A549 (cell line): Measurements from ENCODE around the gene PCDHGA12. TPM values are rescaled to one million over a fixed set of nuclear protein-coding genes. Genes with fewer than 3 reads are reported as not detected.

Experiments used
- ATAC-seq, 2 experiments: fragments of 200-7000 bp in 1 of 2; fragments of >200 bp in 1 of 2; cut with Nextera tagmentation in 1 of 2; cut with Tn5 transposase in 1 of 2; 3 replicates each; pipeline versions ENCODE4 v1.8.0 to v1.9.1; 2018 to 2020; ENCODE audit warnings: mild to moderate bottlenecking in 1 of 2, moderate library complexity in 1 of 2
- CTCF ChIA-PET: fragments of 300-600 bp; sonication (Branson Sonifier 250); formaldehyde crosslinking; extraction: SDS; loops from one replicate; lab custom pipeline; 2021; ENCODE audit warnings: antibody characterized with exemption, inconsistent platforms; lab: Yijun Ruan, JAX
- POLR2A ChIA-PET: fragments of 350-600 bp; formaldehyde crosslinking; extraction: SDS; loops from one replicate; lab custom pipeline; 2021; ENCODE audit warnings: antibody characterized with exemption, inconsistent platforms; lab: Yijun Ruan, JAX
- DNase-seq, 2 experiments: peaks; one replicate each; pipeline versions ENCODE4 v3.0.0 to v3.0.0-alpha.2; 2011 to 2016; ENCODE audit warnings: low read depth in 1 of 2, low spot score in 1 of 2
- FAIRE-seq: peaks from 2 replicates; lab custom pipeline; 2011; peaks lifted over from hg19 to GRCh38; lab: Jason Lieb, UNC
- H3K27ac ChIP-seq, 2 experiments: fragments of >200 bp; sonication (Bioruptor Twin); formaldehyde crosslinking; 3 replicates each; pipeline ENCODE4 v1.5.1; 2016 to 2017
- H3K4me1 ChIP-seq: fragments of >200 bp; sonication (Bioruptor Twin); formaldehyde crosslinking; 3 replicates; pipeline ENCODE4 v1.6.1; 2016
- H3K4me2 ChIP-seq: fragments of >200 bp; sonication (Bioruptor Twin); formaldehyde crosslinking; 3 replicates; pipeline ENCODE4 v1.6.1; 2016
- H3K4me3 ChIP-seq: fragments of >200 bp; sonication (Bioruptor Twin); formaldehyde crosslinking; 3 replicates; pipeline ENCODE4 v1.5.1; 2016
- H3K9me3 ChIP-seq: fragments of >200 bp; sonication (Bioruptor Twin); formaldehyde crosslinking; 3 replicates; pipeline ENCODE4 v1.6.1; 2016
- CEBPB ChIP-seq, 2 experiments: fragments of >200 bp in 1 of 2; sonication (Bioruptor Twin) in 1 of 2; formaldehyde crosslinking in 1 of 2; IDR thresholded peaks; 2 replicates each; pipeline ENCODE4 v1.6.1; 2012 to 2016
- CHD2 ChIP-seq: fragments of 150-350 bp; IDR thresholded peaks from 2 replicates; pipeline ENCODE4 v1.6.1; 2014; ENCODE audit warnings: low read length; ENCODE audit not compliant: partially characterized antibody
- CHD4 ChIP-seq: fragments of 200-600 bp; sonication (generic); IDR thresholded peaks from 2 replicates; pipeline ENCODE4 v1.6.1; 2016; ENCODE audit warnings: antibody characterized with exemption, mild to moderate bottlenecking, borderline replicate concordance
- ESRRA ChIP-seq: fragments of 150-350 bp; IDR thresholded peaks from 2 replicates; pipeline ENCODE4 v1.6.1; 2014; ENCODE audit warnings: mild to moderate bottlenecking, low read length, borderline replicate concordance
- HOXB5 ChIP-seq: fragments of 250-450 bp; sonication (Bioruptor Pico); IDR thresholded peaks from 2 replicates; pipeline ENCODE4 v1.5.0; 2020; ENCODE audit warnings: mild to moderate bottlenecking, moderate library complexity
- JUN ChIP-seq, 2 experiments: fragments of >200 bp; sonication (Bioruptor Twin); formaldehyde crosslinking; IDR thresholded peaks; 2 replicates in 1 of 2; 3 replicates in 1 of 2; pipeline ENCODE4 v1.6.1; 2016 to 2017
- MAZ ChIP-seq: fragments of 150-350 bp; IDR thresholded peaks from 2 replicates; pipeline ENCODE4 v1.6.1; 2014; ENCODE audit warnings: antibody characterized with exemption, low read depth, low read length, borderline replicate concordance
- NFE2L2 ChIP-seq: fragments of 150-350 bp; conservative IDR thresholded peaks from 2 replicates; pipeline ENCODE4 v1.6.1; 2014; ENCODE audit warnings: low read length
- NPAS2 ChIP-seq: fragments of 250-450 bp; sonication (Bioruptor Pico); IDR thresholded peaks from 2 replicates; pipeline ENCODE4 v1.8.0; 2022; ENCODE audit warnings: mild to moderate bottlenecking, moderate library complexity, borderline replicate concordance
- NR3C1 ChIP-seq: fragments of >200 bp; sonication (Bioruptor Twin); formaldehyde crosslinking; IDR thresholded peaks from 3 replicates; pipeline ENCODE4 v1.6.1; 2017
- POLR2A ChIP-seq: IDR thresholded peaks from 2 replicates; pipeline ENCODE4 v1.6.1; 2012; ENCODE audit warnings: mild to moderate bottlenecking, low read length
- RARB ChIP-seq: fragments of 250-450 bp; sonication (Bioruptor Pico); IDR thresholded peaks from 2 replicates; pipeline ENCODE4 v1.8.0; 2021; ENCODE audit warnings: mild to moderate bottlenecking, moderate library complexity
- RNF2 ChIP-seq: fragments of 200-600 bp; sonication (generic); IDR thresholded peaks from 2 replicates; pipeline ENCODE4 v1.6.1; 2016; ENCODE audit warnings: low read depth, mild to moderate bottlenecking, antibody characterized with exemption, moderate library complexity, borderline replicate concordance
- TFCP2L1 ChIP-seq: fragments of 250-450 bp; sonication (Bioruptor Pico); IDR thresholded peaks from 2 replicates; pipeline ENCODE4 v1.5.0; 2021; ENCODE audit warnings: mild to moderate bottlenecking
- ZFP36 ChIP-seq: fragments of 450-650 bp; IDR thresholded peaks from 2 replicates; pipeline ENCODE4 v1.6.1; 2014; ENCODE audit warnings: borderline replicate concordance; ENCODE audit not compliant: partially characterized antibody
- ZSCAN20 ChIP-seq: fragments of 250-450 bp; sonication (Bioruptor Pico); IDR thresholded peaks from 2 replicates; pipeline ENCODE4 v1.8.0; 2022; ENCODE audit warnings: mild to moderate bottlenecking, moderate library complexity
- WGBS: methylation state at CpG from one replicate; pipeline ENCODE4 v1.1.6; 2017; ENCODE audit errors: missing lambda C conversion rate; 5-methylcytosine and 5-hydroxymethylcytosine counted together
- polyA plus RNA-seq, 4 experiments: library from polyadenylated mRNA; depleted of rRNA in 3 of 4; stranded (reverse); fragments of >200 nt; fragmentation: RNase III in 1 of 4; extraction: RNeasy Plus Mini Kit Qiagen cat#74134 plus additional on column Dnase treatment in 1 of 4; gene quantifications; 2 replicates in 3 of 4; 3 replicates in 1 of 4; pipeline ENCODE4 v1.2.3, GENCODE V29; 2011 to 2017
- TF ChIP-seq, protein P1 (sequence below): fragments of >200 bp; sonication (Bioruptor Twin); formaldehyde crosslinking; IDR thresholded peaks from 3 replicates; pipeline ENCODE4 v1.6.1; 2016
- TF ChIP-seq, protein P2 (sequence below): IDR thresholded peaks from 2 replicates; pipeline ENCODE4 v1.6.1; 2012; ENCODE audit warnings: low read depth, borderline replicate concordance
- TF ChIP-seq, protein P3 (sequence below): fragments of 200-600 bp; sonication (generic); IDR thresholded peaks from 2 replicates; pipeline ENCODE4 v1.6.1; 2016; ENCODE audit warnings: antibody characterized with exemption, mild to moderate bottlenecking, moderate library complexity
- TF ChIP-seq, protein P4 (sequence below): fragments of >200 bp; sonication (Bioruptor Twin); formaldehyde crosslinking; IDR thresholded peaks from 2 replicates; pipeline ENCODE4 v1.6.1; 2016

Gene PCDHGA12
- polyA plus RNA-seq, 2 of the 4 experiments (the other 2 are of a cell fraction) = 0.03 to 0.05 TPM

DNA sequence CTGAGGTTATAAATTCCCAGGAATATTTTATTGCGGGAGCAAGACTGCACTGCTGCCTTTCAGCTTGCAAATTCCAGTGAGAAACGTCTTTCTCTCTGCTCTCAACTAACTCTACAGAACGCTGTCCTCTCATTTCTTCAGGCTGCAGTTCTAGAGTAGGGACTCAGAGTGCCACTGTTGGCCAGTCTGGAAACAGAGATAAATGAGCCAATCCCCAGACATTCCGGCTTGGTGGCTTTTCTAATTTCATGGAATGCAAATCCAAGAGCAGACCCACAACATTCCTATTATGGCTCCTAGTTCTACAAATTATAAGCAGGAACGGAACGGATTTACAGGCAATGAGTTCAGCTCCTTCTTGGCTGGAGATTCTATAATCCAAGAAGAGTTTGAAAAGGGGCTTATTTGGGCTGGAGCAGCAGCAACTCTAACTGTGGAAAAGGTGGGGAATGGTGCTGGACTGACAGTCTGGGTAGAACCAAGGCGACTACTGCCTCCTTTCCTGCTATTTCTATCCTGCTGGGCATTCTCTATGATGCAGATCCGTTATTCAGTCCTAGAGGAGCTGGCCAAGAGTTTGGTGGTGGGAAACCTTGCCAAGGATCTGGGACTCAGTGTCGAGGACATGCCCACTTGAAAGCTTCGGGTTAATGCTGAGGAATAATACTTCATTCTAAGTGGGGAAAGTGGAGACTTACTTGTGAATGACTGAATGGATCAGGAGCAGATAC, 9.3 kb downstream of the PCDHGA12 start:
- CTCF ChIA-PET = interaction anchor here (1.6 to 1.8 kb wide), 2 partner anchors 39 to 118 kb away, joined by 4 to 7 read pairs; no protein-coding TSS in a partner anchor
- Histone ChIP-seq H3K27ac (no peak overlapping the region), H3K4me3 (no peak overlapping the region), H3K4me1 (no peaks in the 10 kb centered on the region), H3K4me2 (no peak overlapping the region), H3K9me3 (0 out of 3 replicates have a peak, but pooled peaks cover 6% of the 10 kb centered on the region)
- DNase-seq = no peak
- FAIRE-seq = no peak
- no peak for ATAC-seq
- no peak for TF ChIP-seq TFCP2L1 (CRISPR knock-in tag)
- TF ChIP-seq CEBPB (IDR thresholded peaks at IDR 0.05) = no peak
- TF ChIP-seq JUN (IDR thresholded peaks at IDR 0.05) = no peak
- TF ChIP-seq NPAS2 (CRISPR knock-in tag) = no peak
- TF ChIP-seq, all 56 proteins: peak for 0
- WGBS = 11% methylated on average over 10 of the region's 10 CpGs
- POLR2A ChIA-PET = no interaction called here

DNA sequence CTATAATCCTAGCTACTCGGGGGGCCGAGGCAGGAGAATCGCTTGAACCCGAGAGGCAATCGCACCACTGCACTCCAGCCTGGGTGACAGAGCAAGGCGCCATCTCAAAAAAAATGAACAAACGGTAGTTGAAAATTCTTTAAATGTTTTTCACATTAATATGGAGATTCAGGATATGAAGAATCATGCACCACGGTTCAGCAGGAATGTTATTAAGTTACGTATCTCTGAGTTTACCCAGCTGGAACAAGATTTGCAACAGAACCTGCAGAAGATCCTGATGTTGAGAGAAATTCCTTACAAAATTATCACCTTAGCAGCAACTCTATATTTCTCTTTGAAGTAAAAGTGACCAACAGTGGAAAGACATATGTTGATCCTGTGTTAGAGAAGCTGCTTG, 10.0 kb downstream of the PCDHGA12 start:
- no peak for FAIRE-seq
- H3K9me3 ChIP-seq = peaks cover 8% of the 10 kb centered on the region; the same call in 1 of the 3 replicates
- H3K4me1 ChIP-seq = no peaks in the 10 kb centered on the region
- no peak for ATAC-seq
- ChIA-PET POLR2A (no interaction called here), CTCF (interaction anchor here (1.6 to 1.8 kb wide), 2 partner anchors 38 to 118 kb away, joined by 4 to 7 read pairs; no protein-coding TSS in a partner anchor)
- WGBS = 44% methylated on average over 9 of the region's 9 CpGs
- no peak for DNase-seq
- no peak overlapping the region for H3K4me2 ChIP-seq
- TF ChIP-seq, protein P1, sequence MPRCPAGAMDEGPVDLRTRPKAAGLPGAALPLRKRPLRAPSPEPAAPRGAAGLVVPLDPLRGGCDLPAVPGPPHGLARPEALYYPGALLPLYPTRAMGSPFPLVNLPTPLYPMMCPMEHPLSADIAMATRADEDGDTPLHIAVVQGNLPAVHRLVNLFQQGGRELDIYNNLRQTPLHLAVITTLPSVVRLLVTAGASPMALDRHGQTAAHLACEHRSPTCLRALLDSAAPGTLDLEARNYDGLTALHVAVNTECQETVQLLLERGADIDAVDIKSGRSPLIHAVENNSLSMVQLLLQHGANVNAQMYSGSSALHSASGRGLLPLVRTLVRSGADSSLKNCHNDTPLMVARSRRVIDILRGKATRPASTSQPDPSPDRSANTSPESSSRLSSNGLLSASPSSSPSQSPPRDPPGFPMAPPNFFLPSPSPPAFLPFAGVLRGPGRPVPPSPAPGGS = no peak
- TF ChIP-seq MAZ = no peak
- no peak overlapping the region for H3K27ac ChIP-seq
- no peak overlapping the region for H3K4me3 ChIP-seq

DNA sequence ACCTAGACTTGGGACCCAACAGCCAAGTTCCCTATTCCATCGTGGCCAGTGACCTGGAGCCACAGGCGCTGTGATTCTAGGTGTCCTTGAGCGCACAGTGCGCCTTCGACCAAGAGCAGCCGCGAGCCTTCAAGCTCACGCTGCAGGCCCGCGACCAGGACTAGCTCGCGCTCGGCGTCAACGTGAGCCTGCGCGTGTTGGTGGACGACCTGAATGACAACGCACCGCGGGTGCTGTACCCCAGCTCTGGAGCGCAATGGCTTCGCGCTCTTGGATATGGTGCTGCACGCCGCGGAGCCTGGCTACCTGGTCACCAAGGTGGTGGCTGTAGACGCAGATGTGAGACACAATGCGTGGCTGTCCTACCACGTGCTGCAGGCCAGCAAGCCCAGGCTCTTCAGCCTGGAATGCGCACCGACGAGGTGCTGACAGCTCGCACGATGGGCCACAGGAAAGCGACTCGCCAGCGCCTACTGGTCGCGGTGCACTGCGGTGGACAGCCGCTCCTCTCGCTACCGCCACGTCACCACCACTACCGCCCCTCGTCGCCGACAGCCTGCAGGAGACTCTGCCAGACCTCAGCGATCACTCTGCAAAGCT, 11.4 kb downstream of the PCDHGA12 start:
- no peak for FAIRE-seq
- CTCF ChIA-PET = interaction anchor here (1.3 kb wide), 1 partner anchor 122 kb away, joined by 4 read pairs; no protein-coding TSS in a partner anchor
- TF ChIP-seq ZFP36 = no peak
- TF ChIP-seq ZSCAN20 (CRISPR knock-in tag) = no peak
- no peak for TF ChIP-seq POLR2A
- no peak for TF ChIP-seq NFE2L2
- TF ChIP-seq, protein P2, sequence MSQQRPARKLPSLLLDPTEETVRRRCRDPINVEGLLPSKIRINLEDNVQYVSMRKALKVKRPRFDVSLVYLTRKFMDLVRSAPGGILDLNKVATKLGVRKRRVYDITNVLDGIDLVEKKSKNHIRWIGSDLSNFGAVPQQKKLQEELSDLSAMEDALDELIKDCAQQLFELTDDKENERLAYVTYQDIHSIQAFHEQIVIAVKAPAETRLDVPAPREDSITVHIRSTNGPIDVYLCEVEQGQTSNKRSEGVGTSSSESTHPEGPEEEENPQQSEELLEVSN = no peak
- TF ChIP-seq CHD4 = no peak
- no peak for TF ChIP-seq RNF2
- TF ChIP-seq NPAS2 (CRISPR knock-in tag) = no peak
- TF ChIP-seq RARB (CRISPR knock-in tag) = no peak
- TF ChIP-seq CEBPB (IDR thresholded peaks at IDR 0.05) = no peak
- no peak for TF ChIP-seq NR3C1
- no peak for TF ChIP-seq ESRRA
- no peak for TF ChIP-seq TFCP2L1 (CRISPR knock-in tag)
- TF ChIP-seq, protein P3, sequence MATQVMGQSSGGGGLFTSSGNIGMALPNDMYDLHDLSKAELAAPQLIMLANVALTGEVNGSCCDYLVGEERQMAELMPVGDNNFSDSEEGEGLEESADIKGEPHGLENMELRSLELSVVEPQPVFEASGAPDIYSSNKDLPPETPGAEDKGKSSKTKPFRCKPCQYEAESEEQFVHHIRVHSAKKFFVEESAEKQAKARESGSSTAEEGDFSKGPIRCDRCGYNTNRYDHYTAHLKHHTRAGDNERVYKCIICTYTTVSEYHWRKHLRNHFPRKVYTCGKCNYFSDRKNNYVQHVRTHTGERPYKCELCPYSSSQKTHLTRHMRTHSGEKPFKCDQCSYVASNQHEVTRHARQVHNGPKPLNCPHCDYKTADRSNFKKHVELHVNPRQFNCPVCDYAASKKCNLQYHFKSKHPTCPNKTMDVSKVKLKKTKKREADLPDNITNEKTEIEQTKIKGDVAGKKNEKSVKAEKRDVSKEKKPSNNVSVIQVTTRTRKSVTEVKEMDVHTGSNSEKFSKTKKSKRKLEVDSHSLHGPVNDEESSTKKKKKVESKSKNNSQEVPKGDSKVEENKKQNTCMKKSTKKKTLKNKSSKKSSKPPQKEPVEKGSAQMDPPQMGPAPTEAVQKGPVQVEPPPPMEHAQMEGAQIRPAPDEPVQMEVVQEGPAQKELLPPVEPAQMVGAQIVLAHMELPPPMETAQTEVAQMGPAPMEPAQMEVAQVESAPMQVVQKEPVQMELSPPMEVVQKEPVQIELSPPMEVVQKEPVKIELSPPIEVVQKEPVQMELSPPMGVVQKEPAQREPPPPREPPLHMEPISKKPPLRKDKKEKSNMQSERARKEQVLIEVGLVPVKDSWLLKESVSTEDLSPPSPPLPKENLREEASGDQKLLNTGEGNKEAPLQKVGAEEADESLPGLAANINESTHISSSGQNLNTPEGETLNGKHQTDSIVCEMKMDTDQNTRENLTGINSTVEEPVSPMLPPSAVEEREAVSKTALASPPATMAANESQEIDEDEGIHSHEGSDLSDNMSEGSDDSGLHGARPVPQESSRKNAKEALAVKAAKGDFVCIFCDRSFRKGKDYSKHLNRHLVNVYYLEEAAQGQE = no peak
- TF ChIP-seq, protein P4, sequence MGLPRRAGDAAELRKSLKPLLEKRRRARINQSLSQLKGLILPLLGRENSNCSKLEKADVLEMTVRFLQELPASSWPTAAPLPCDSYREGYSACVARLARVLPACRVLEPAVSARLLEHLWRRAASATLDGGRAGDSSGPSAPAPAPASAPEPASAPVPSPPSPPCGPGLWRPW = no peak
- TF ChIP-seq CHD2 = no peak
- TF ChIP-seq HOXB5 (CRISPR knock-in tag) = no peak
- Histone ChIP-seq H3K4me1 (no peaks in the 10 kb centered on the region), H3K9me3 (peaks cover 9% of the 10 kb centered on the region; the same call in 1 of the 3 replicates), H3K4me2 (no peak overlapping the region), H3K27ac (no peak overlapping the region), H3K4me3 (no peak overlapping the region)
- POLR2A ChIA-PET = no interaction called here
- ATAC-seq = no peak
- no peak for DNase-seq
- 77% methylated on average over 45 of the region's 50 CpGs for WGBS
